HepG2 (cell line): ENCODE data around the gene PDCL3. TPM values are rescaled to one million over a fixed set of nuclear protein-coding genes. Genes with fewer than 3 reads are reported as not detected.

Experiments used
- ATAC-seq: fragments of 200-7000 bp; cut with Tn5 transposase; 3 replicates; pipeline ENCODE4 v1.9.1; 2020; ENCODE audit warnings: mild to moderate bottlenecking, moderate library complexity
- BruUV-seq: library from RNA; stranded (reverse); fragments of 400-500 nt; replicated peaks from 2 replicates; lab custom pipeline; 2021; lab: Mats Ljungman, UMichigan
- CTCF ChIA-PET: fragments of 300-600 bp; formaldehyde crosslinking; extraction: SDS; loops from one replicate; lab custom pipeline; 2021; ENCODE audit warnings: low total read pairs, inconsistent platforms, low intra/inter-chr PET ratio; lab: Yijun Ruan, JAX
- POLR2A ChIA-PET: fragments of 350-600 bp; sonication (Branson Sonifier 250); formaldehyde crosslinking; loops from one replicate; lab custom pipeline; 2020; ENCODE audit warnings: antibody characterized with exemption, inconsistent platforms; lab: Yijun Ruan, JAX
- DNase-seq: peaks from one replicate; pipeline ENCODE4 v3.0.0-alpha.2; 2015; ENCODE audit warnings: low spot score
- FAIRE-seq: peaks from 3 replicates; lab custom pipeline; 2011; peaks lifted over from hg19 to GRCh38; lab: Jason Lieb, UNC
- H2AFZ ChIP-seq: one replicate; pipeline ENCODE4 v1.6.1; 2011; ENCODE audit warnings: low read length, inconsistent platforms
- H3K27ac ChIP-seq: fragments of 300-600 bp; 3 replicates; pipeline ENCODE4 v1.8.0; 2011; ENCODE audit warnings: mixed run types, mild to moderate bottlenecking, mixed read lengths, low read length, inconsistent platforms; ENCODE audit not compliant: insufficient read depth; ENCODE audit errors: extremely low read length
- H3K27me3 ChIP-seq, 2 experiments: fragments of 200-600 bp in 1 of 2; 2 replicates in 1 of 2; 3 replicates in 1 of 2; pipeline versions ENCODE4 v1.6.0 to v1.8.0; 2011; ENCODE audit warnings: low read length in 2 of 2, mild to moderate bottlenecking in 2 of 2, moderate library complexity in 2 of 2, inconsistent platforms in 1 of 2; ENCODE audit not compliant: insufficient read depth in 2 of 2, control insufficient read depth in 1 of 2
- H3K36me3 ChIP-seq, 2 experiments: fragments of 200-600 bp in 1 of 2; replicated peaks in 1 of 2; 2 replicates in 1 of 2; 3 replicates in 1 of 2; pipeline versions ENCODE4 v1.5.1 to v1.8.0; 2011; ENCODE audit warnings: low read length in 2 of 2, inconsistent platforms in 1 of 2; ENCODE audit not compliant: insufficient read depth in 2 of 2, control insufficient read depth in 1 of 2
- H3K4me1 ChIP-seq: 2 replicates; pipeline ENCODE4 v1.5.1; 2012; ENCODE audit warnings: low read length, inconsistent platforms; ENCODE audit not compliant: insufficient read depth
- H3K4me2 ChIP-seq: 2 replicates; pipeline ENCODE4 v1.6.0; 2011; ENCODE audit warnings: low read depth, low read length, inconsistent platforms
- H3K4me3 ChIP-seq, 3 experiments: fragments of 200-600 bp in 1 of 3; sonication (generic), shearing (Covaris generic) in 1 of 3; replicated peaks in 1 of 3; 2 replicates each; pipeline ENCODE4 v1.5.1; 2011 to 2016; ENCODE audit warnings: low read length in 3 of 3, inconsistent platforms in 2 of 3, low read depth in 2 of 3, mild to moderate bottlenecking in 2 of 3, control low read depth in 1 of 3, mixed read lengths in 1 of 3; ENCODE audit not compliant: insufficient read depth in 1 of 3
- H3K79me2 ChIP-seq: one replicate; pipeline ENCODE4 v1.6.1; 2011; ENCODE audit warnings: low read length, inconsistent platforms; ENCODE audit not compliant: insufficient read depth
- H3K9ac ChIP-seq: 2 replicates; pipeline ENCODE4 v1.6.0; 2011; ENCODE audit warnings: mild to moderate bottlenecking, low read depth, low read length, inconsistent platforms; ENCODE audit not compliant: insufficient read depth
- H3K9me3 ChIP-seq: 2 replicates; pipeline ENCODE4 v1.5.1; 2012; ENCODE audit warnings: mild to moderate bottlenecking, low read length
- H4K20me1 ChIP-seq: 2 replicates; pipeline ENCODE4 v1.6.0; 2011; ENCODE audit warnings: inconsistent platforms, mild to moderate bottlenecking, low read length, moderate library complexity; ENCODE audit not compliant: insufficient read depth
- BCLAF1 ChIP-seq: fragments of 450-650 bp; IDR thresholded peaks from 2 replicates; pipeline ENCODE4 v1.6.1; 2017; ENCODE audit warnings: mild to moderate bottlenecking
- BRCA1 ChIP-seq: sonication (generic); formaldehyde crosslinking; IDR thresholded peaks from 2 replicates; pipeline ENCODE4 v1.4.0; 2020; ENCODE audit warnings: missing genetic modification reagents
- ELF4 ChIP-seq: sonication (generic); formaldehyde crosslinking; IDR thresholded peaks from 2 replicates; pipeline ENCODE4 v1.5.0; 2020; ENCODE audit warnings: missing genetic modification reagents, mild to moderate bottlenecking, moderate library complexity, borderline replicate concordance
- GZF1 ChIP-seq: sonication (generic); formaldehyde crosslinking; IDR thresholded peaks from 2 replicates; pipeline ENCODE4 v1.5.1; 2020; ENCODE audit warnings: mild to moderate bottlenecking, missing genetic modification reagents
- HNF1A ChIP-seq, 2 experiments: sonication (generic) in 1 of 2; formaldehyde crosslinking in 1 of 2; IDR thresholded peaks; 2 replicates each; pipeline versions ENCODE4 v1.4.0 to v1.6.1; 2016 to 2020; ENCODE audit warnings: borderline replicate concordance in 1 of 2, low read depth in 1 of 2, mild to moderate bottlenecking in 1 of 2, missing genetic modification reagents in 1 of 2
- MED8 ChIP-seq: sonication (generic); formaldehyde crosslinking; IDR thresholded peaks from 2 replicates; pipeline ENCODE4 v1.8.1; 2023; ENCODE audit warnings: mild to moderate bottlenecking, missing genetic modification reagents; ENCODE audit not compliant: insufficient replicate concordance
- NFE2 ChIP-seq: sonication (generic); formaldehyde crosslinking; IDR thresholded peaks from 2 replicates; pipeline ENCODE4 v1.4.0; 2020; ENCODE audit warnings: missing genetic modification reagents
- SP2 ChIP-seq: sonication (generic); formaldehyde crosslinking; IDR thresholded peaks from 2 replicates; pipeline ENCODE4 v1.5.1; 2020; ENCODE audit warnings: mild to moderate bottlenecking, missing genetic modification reagents
- TBL1XR1 ChIP-seq: fragments of 150-350 bp; IDR thresholded peaks from 2 replicates; pipeline ENCODE4 v1.6.1; 2014; ENCODE audit warnings: borderline replicate concordance, low read length; ENCODE audit not compliant: partially characterized antibody
- ZFP1 ChIP-seq: IDR thresholded peaks from 2 replicates; pipeline ENCODE4 v1.6.1; 2016
- ZFP37 ChIP-seq: sonication (generic); formaldehyde crosslinking; IDR thresholded peaks from 2 replicates; pipeline ENCODE4 v1.4.0; 2020; ENCODE audit warnings: missing genetic modification reagents, borderline replicate concordance
- ZNF260 ChIP-seq: sonication (generic); formaldehyde crosslinking; IDR thresholded peaks from 2 replicates; pipeline ENCODE4 v1.4.0; 2020; ENCODE audit warnings: missing genetic modification reagents, low read depth, mild to moderate bottlenecking, borderline replicate concordance
- whole genome bisulfite sequencing: methylation state at CpG from one replicate; pipeline ENCODE4 v1.1.6; 2017; ENCODE audit warnings: low lambda C conversion rate; 5-methylcytosine and 5-hydroxymethylcytosine counted together
- in situ Hi-C: cut with HindIII; loops from 2 replicates; pipeline ENCODE4 v1.10.0; 2017; ENCODE audit warnings: low pct_unique_long_range_greater_than_20kb; ENCODE audit not compliant: extremely low pct_ligation_motif_present
- intact Hi-C: fragments of 100-400 bp; cut with micrococcal nuclease; formaldehyde crosslinking; loops from one replicate; pipeline ENCODE4 v1.10.0; 2022; ENCODE audit not compliant: unreplicated experiment
- polyA plus RNA-seq, 8 experiments: library from polyadenylated mRNA; depleted of rRNA in 3 of 8; stranded (reverse) in 7 of 8; unstranded in 1 of 8; fragments of >200 nt; fragmentation: Illumina TruSeq in 4 of 8; extraction: Trizol in 4 of 8; gene quantifications; 2 replicates each; pipeline versions ENCODE4 v1.2.1 to v1.2.3, GENCODE V29; 2011 to 2016; ENCODE audit warnings: low read depth in 4 of 8, missing spikeins in 1 of 8, mixed read lengths in 1 of 8; ENCODE audit not compliant: insufficient read depth in 1 of 8
- total RNA-seq, 5 experiments: library from RNA; depleted of rRNA; stranded (reverse); fragments of >200 nt; fragmentation: Illumina TruSeq; extraction: Trizol; gene quantifications; 2 replicates each; pipeline ENCODE4 v1.2.3, GENCODE V29; 2016; ENCODE audit warnings: low read depth in 1 of 5

Gene PDCL3
- total and polyA plus RNA-seq, 2 of the 13 experiments (the other 11 are each of a cell fraction or from before 2014, with no cell fraction given) = 14.4 to 24.4 TPM

- TF ChIP-seq BRCA1 (CRISPR knock-in tag) (no peak), NFE2 (CRISPR knock-in tag) (no peak), ELF4 (0 out of 2 replicates have a peak, but pooled peaks have one; percentile 25), MED8 (CRISPR knock-in tag) (peak; percentile 16)
Observed at GRCh38 chr2:100563407-100564247, 834 bp downstream of the PDCL3 start (continued).

- no peak overlapping the region for H3K4me3 ChIP-seq
- H3K9me3 ChIP-seq = no peaks in the 10 kb centered on the region
- DNase-seq = no peak
- peaks cover 2 to 42% of the 10 kb centered on the region in 2 experiments; a peak in 4 of 5 replicates for H3K36me3 ChIP-seq
- H3K27ac ChIP-seq = no peak overlapping the region
- H3K27me3 ChIP-seq = no peaks in the 10 kb centered on the region
- WGBS = 94% methylated on average over 6 of the region's 6 CpGs
- no peak for FAIRE-seq
- CTCF ChIA-PET = no interaction called here
- H3K9ac ChIP-seq = no peak overlapping the region
- BruUV-seq = no TSS peak
- H3K4me2 ChIP-seq = no peak overlapping the region
- no peak for ATAC-seq
- no peaks in the 10 kb centered on the region for H4K20me1 ChIP-seq
- H3K4me1 ChIP-seq = peaks cover 33% of the 10 kb centered on the region
- in situ Hi-C loops (no loop called here), intact Hi-C loops (no loop called here)
- H3K79me2 ChIP-seq = peaks cover 6% of the 10 kb centered on the region
- POLR2A ChIA-PET = no interaction called here
- H2AFZ ChIP-seq = no peak overlapping the region
- no peak for TF ChIP-seq GZF1
- no peak for TF ChIP-seq ZFP37
- TF ChIP-seq BCLAF1 = no peak
- no peak for TF ChIP-seq SP2 (CRISPR knock-in tag)
- TF ChIP-seq HNF1A (IDR thresholded peaks at IDR 0.05; ENCODE audit: low read depth) = no peak
- TF ChIP-seq HNF1A (CRISPR knock-in tag; IDR thresholded peaks at IDR 0.05; ENCODE audit: borderline replicate concordance) = no peak
- TF ChIP-seq ZNF260 (CRISPR knock-in tag) = no peak
- TF ChIP-seq ZFP1 (CRISPR knock-in tag) = no peak
- no peak for TF ChIP-seq TBL1XR1
Observed at GRCh38 chr2:100568989-100569388, 6.2 kb downstream of the PDCL3 start.
